Large intestine (tissue), 3 donors: ENCODE measurements around the gene RBPJ. TPM values are rescaled to one million over a fixed set of nuclear protein-coding genes. Genes with fewer than 3 reads are reported as not detected.
"Not testable (repeated sequence)": the region's sequence is repeated elsewhere in the genome, so short reads cannot be mapped to it uniquely, and the experiment has no call there.

Experiments
- DNase-seq, 2 donors: peaks; one replicate each; pipeline versions ENCODE4 v3.0.0 to v3.0.0-alpha.2; 2013
- H3K27ac ChIP-seq: one replicate; pipeline ENCODE4 v1.5.1; 2013; ENCODE audit warnings: low read length
- H3K27me3 ChIP-seq: 2 replicates; pipeline ENCODE4 v1.6.1; 2013; ENCODE audit warnings: low read length; ENCODE audit not compliant: control insufficient read depth, insufficient read depth
- H3K36me3 ChIP-seq: 2 replicates; pipeline ENCODE4 v1.6.1; 2013; ENCODE audit warnings: low read length; ENCODE audit not compliant: control insufficient read depth, insufficient read depth
- H3K4me1 ChIP-seq: one replicate; pipeline ENCODE4 v1.6.1; 2013; ENCODE audit warnings: low read length; ENCODE audit not compliant: control insufficient read depth, insufficient read depth
- H3K4me3 ChIP-seq: one replicate; pipeline ENCODE4 v1.5.1; 2013; ENCODE audit warnings: low read length
- H3K9me3 ChIP-seq: one replicate; pipeline ENCODE4 v1.6.1; 2013; ENCODE audit warnings: mild to moderate bottlenecking, low read depth, low read length, moderate library complexity; ENCODE audit not compliant: control insufficient read depth
- WGBS: methylation state at CpG from one replicate; pipeline ENCODE4 v1.1.5; 2013; ENCODE audit warnings: low lambda C conversion rate; ENCODE audit not compliant: insufficient coverage; 5-methylcytosine and 5-hydroxymethylcytosine counted together
- polyA plus RNA-seq: library from polyadenylated mRNA; unstranded; fragments of 120-200 nt; gene quantifications from one replicate; pipeline ENCODE4 v1.2.1, GENCODE V29; 2013

RBPJ gene
- polyA plus RNA-seq, 1 donor: 64.3 TPM

DNA sequence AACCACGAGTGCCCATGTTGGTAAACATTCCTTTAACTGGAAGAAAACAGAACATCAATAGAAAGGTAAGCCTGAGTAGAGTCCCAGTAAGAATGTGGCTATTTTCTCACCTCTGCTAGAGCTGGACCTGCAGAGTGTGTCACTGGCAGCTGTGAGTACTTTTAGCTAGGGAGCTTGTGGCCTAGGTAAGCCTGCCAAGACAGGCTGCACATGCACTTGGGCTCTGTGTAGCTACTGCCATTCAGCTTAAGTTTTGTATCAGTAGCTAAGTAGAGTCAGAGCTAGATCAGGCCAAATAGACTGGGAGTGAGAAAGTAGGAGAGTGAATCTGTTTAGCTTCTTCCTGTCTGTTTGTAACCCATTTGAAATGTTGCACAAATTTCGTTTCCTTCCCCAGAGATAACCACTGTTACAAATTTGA is 35.3 kb downstream of the RBPJ start:
- no peak overlapping the region for H3K4me3 ChIP-seq
- no peak overlapping the region for H3K27ac ChIP-seq
- DNase-seq: no peak
- no peaks in the 10 kb centered on the region for H3K36me3 ChIP-seq
- WGBS: 100% methylated on average over 1 of the region's 2 CpGs
- no peaks in the 10 kb centered on the region for H3K9me3 ChIP-seq
- H3K27me3 ChIP-seq: no peaks in the 10 kb centered on the region
- no peaks in the 10 kb centered on the region for H3K4me1 ChIP-seq

DNA sequence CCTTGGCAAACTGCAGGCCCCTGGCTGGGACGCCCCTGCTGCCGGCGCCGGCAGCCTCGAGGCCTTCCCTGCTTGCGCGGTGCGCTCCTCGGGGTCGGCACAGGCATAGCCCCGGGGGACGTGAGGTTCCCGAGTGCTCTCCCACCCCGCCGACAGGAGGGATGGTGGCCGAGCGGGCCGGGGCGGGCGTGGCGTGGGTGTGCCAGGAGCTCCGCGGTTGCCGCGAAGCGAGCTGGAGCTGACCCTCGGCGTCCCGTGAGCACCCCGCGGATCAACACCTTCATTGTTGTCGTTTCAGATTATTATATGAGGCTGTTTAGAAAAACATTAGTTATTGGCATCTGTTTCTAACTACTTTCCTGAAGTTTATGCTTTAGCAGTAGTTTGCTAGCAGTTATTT is 38.7 kb downstream of the RBPJ start:
- no CpG with 5 or more reads among the region's 32 CpGs for WGBS

DNA sequence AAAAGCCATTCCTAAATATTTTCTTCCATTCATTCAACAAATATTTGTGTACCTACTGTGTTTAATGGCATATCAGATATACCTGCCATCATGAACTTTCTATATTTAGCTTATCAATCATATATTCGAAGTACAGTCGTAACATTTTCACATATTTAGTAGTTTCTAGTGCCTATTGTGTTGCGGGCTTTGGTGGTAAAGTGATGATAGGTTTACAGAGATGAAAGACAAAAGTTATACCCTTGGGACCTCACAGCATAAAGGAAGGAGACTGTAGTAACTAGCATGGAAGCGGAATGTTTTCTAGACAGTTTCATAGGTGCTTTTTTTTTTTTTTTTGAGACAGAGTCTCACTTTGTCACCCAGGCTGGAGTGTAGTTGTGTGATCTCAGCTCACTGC is 39.5 kb downstream of the RBPJ start:
- Histone ChIP-seq H3K4me3 (no peak overlapping the region), H3K9me3 (no peaks in the 10 kb centered on the region), H3K27me3 (no peaks in the 10 kb centered on the region), H3K36me3 (no peaks in the 10 kb centered on the region), H3K4me1 (no peaks in the 10 kb centered on the region), H3K27ac (no peak overlapping the region)
- no CpG with 5 or more reads among the region's 4 CpGs for WGBS
- no peak for DNase-seq

More for the DNA sequence above, 38.7 kb downstream of the RBPJ start:
- not testable (repeated sequence) for H3K36me3 ChIP-seq, H3K4me1 ChIP-seq, DNase-seq, H3K4me3 ChIP-seq, H3K27ac ChIP-seq, H3K9me3 ChIP-seq, H3K27me3 ChIP-seq

DNA sequence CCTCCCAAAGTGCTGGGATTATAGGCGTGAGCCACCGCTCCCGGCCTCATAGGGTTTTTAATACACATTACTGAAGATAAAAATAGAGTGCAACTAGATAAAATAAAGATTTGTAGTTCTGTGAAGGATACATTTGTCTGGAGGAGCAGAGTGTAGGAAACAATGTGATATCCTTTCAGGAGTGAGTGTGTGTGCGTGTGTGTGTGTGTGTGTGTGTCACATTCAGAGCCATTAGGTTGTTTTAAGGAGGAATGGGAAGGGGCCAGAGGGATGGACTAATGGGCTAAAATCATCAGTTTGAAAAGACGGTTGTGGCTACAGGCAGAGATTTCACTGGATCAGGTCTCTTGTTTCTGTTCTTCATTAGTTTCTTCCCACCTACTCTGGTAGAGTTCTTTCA is 40.0 kb downstream of the RBPJ start:
- Histone ChIP-seq H3K27ac (no peak overlapping the region), H3K4me1 (no peaks in the 10 kb centered on the region), H3K4me3 (no peak overlapping the region), H3K27me3 (no peaks in the 10 kb centered on the region), H3K9me3 (no peaks in the 10 kb centered on the region), H3K36me3 (no peaks in the 10 kb centered on the region)
- DNase-seq: no peak
- 86% methylated on average over 1 of the region's 5 CpGs for WGBS

DNA sequence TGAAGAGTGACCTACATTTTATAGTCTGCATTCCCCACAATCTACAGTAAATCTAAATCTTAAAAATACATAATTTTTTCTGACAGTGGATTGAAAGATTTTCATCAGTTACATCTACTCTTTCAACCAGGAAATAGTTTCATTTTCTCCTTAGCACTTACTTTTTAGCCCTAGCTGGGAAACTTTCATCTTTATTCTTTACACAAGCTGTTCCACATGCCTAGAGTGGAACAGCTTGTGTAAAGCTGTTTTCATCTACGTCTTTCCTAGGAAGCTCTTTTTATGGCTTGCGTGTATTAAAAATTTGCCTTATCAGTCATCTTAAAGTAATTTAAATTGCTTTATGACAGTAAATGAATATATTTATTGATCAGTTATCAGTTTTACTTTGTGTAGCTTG is 40.5 kb downstream of the RBPJ start:
- no CpG with 5 or more reads among the region's 2 CpGs for WGBS
- H3K4me1 ChIP-seq: no peaks in the 10 kb centered on the region
- H3K9me3 ChIP-seq: no peaks in the 10 kb centered on the region
- no peak overlapping the region for H3K27ac ChIP-seq
- no peak overlapping the region for H3K4me3 ChIP-seq
- H3K27me3 ChIP-seq: no peaks in the 10 kb centered on the region
- H3K36me3 ChIP-seq: no peaks in the 10 kb centered on the region
- DNase-seq: no peak

DNA sequence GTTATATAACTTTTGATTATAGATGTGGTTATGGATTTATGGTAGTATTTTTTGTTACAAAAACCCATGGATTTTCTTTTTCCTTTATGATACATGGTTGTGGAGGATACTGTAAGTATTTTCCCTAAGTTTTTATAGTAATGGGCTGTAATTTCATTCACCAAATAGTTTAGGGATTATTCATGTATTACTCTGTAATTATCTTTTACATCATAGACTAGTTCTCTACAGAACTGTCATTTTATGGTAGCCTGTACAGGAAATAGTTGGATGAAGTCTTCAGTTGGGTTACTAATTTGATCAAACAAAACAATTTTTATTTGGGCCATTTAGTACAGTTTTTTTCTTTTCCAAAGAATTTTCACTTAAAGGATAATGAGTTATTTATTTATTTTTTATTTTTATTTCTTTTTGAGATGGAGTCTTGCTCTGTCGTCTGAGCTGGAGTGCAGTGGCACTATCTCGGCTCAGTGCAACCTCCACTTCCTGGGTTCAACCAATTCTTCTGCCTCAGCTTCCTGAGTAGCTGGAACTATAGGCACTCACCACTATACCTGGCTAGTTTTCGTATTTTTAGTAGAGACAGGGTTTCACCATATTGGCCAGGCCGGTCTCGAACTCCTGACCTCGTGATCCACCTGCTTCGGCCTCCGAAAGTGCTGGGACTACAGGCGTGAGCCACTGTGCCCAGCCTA is 42.1 kb downstream of the RBPJ start:
- WGBS: no CpG with 5 or more reads among the region's 9 CpGs
- no peak overlapping the region for H3K4me3 ChIP-seq
- H3K9me3 ChIP-seq: no peaks in the 10 kb centered on the region
- H3K27ac ChIP-seq: no peak overlapping the region
- no peaks in the 10 kb centered on the region for H3K4me1 ChIP-seq
- no peak for DNase-seq
- H3K36me3 ChIP-seq: peaks cover 2% of the 10 kb centered on the region
- no peaks in the 10 kb centered on the region for H3K27me3 ChIP-seq

DNA sequence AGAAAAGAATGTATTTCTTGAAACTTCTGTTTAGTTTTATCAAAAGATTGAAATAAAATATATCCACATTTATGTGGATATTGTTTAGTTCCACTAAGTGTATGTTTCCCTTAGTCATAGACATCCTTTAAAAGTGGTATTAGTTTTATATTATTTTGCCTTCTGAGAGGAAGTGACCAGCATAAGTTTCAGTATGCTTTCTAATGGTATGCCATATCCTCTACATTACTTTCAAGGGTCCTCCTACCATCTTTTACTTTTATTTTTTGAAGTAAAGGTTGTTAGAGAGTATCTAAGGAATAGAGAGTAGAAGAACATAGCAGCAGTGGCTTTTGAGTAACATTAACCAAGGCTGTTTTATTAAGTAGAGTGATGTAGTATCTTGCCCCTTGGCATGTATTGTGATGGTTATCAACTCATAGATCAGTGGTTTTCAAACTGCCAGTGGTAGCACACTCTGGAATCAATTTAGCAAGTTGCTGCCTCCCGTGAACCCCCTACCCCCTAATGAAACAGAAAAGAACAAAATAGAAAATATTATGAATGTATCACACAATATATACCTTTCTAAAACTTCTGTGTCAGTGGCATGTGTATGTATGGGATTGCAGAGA is 44.8 kb downstream of the RBPJ start:
- H3K9me3 ChIP-seq: no peaks in the 10 kb centered on the region
- DNase-seq: no peak
- H3K4me1 ChIP-seq: no peaks in the 10 kb centered on the region
- peaks cover 2% of the 10 kb centered on the region for H3K36me3 ChIP-seq
- no peaks in the 10 kb centered on the region for H3K27me3 ChIP-seq
- no peak overlapping the region for H3K4me3 ChIP-seq
- WGBS: no CpG with 5 or more reads among the region's 1 CpG
- no peak overlapping the region for H3K27ac ChIP-seq

DNA sequence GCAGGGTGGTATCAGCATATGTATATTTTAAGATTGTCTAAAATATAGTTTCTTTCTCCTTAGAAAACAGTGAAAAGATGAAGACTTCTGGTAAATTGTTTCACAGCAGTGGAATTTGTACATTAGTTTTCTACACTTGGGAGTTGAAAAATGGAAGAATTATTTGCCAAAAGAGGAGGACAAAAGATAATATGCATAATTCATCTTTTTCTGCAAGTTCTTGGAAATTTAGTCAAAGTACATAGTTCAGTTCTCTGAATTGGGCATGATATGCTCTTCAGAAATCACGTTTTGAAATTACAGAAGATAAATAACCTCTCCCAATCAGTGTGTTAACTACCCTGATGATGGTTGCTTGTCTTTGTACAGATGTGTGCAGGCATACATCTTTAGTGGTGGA is 47.0 kb downstream of the RBPJ start:
- H3K9me3 ChIP-seq: no peaks in the 10 kb centered on the region
- H3K36me3 ChIP-seq: peaks cover 2% of the 10 kb centered on the region
- H3K4me1 ChIP-seq: no peaks in the 10 kb centered on the region
- no peak overlapping the region for H3K27ac ChIP-seq
- H3K4me3 ChIP-seq: no peak overlapping the region
- WGBS: no CpG with 5 or more reads among the region's 1 CpG
- no peaks in the 10 kb centered on the region for H3K27me3 ChIP-seq
- no peak for DNase-seq

DNA sequence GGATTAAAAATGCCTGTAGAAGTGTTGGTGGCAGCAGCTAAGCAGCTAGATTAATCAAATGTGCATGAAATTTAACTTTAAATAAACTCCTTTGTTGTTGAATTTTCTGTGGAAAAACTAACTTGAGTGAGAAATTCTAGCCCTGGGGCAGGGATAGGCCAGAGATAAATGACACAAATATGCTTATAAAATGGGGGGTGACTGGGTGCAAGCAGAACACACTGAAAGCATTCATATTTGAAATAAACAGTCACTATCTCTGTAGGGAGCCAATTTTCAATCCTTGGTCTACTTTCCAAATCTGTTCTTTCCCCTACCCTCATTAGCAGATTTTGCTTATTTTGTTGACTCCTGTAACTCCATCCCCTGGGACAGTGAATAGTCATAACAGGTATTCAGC is 47.9 kb downstream of the RBPJ start:
- Histone ChIP-seq H3K36me3 (peaks cover 2% of the 10 kb centered on the region), H3K27ac (no peak overlapping the region), H3K9me3 (no peaks in the 10 kb centered on the region), H3K4me1 (no peaks in the 10 kb centered on the region), H3K27me3 (no peaks in the 10 kb centered on the region), H3K4me3 (no peak overlapping the region)
- no peak for DNase-seq

DNA sequence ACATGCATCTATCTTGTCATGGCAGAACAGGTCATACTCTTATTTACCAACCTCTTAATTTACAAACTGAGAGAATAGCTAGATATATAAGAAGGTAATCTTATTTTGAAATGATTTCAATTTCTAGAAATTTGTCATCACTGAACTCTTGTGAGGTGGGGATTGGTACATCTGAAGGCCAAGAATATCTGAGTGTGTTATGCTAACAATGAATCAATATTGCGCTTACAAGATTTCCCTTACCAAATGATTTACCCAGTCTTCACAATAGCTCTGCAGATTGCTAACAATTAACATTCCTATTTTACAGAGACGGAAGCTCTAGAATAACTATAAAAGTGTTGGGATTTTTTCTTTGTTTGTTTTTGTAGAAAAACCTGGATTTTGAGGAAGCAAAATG is 48.3 kb downstream of the RBPJ start:
- H3K9me3 ChIP-seq: no peaks in the 10 kb centered on the region
- no peak overlapping the region for H3K27ac ChIP-seq
- no peak overlapping the region for H3K4me3 ChIP-seq
- no peaks in the 10 kb centered on the region for H3K4me1 ChIP-seq
- H3K36me3 ChIP-seq: peaks cover 2% of the 10 kb centered on the region
- WGBS: no CpG with 5 or more reads among the region's 2 CpGs
- DNase-seq: no peak
- no peaks in the 10 kb centered on the region for H3K27me3 ChIP-seq

DNA sequence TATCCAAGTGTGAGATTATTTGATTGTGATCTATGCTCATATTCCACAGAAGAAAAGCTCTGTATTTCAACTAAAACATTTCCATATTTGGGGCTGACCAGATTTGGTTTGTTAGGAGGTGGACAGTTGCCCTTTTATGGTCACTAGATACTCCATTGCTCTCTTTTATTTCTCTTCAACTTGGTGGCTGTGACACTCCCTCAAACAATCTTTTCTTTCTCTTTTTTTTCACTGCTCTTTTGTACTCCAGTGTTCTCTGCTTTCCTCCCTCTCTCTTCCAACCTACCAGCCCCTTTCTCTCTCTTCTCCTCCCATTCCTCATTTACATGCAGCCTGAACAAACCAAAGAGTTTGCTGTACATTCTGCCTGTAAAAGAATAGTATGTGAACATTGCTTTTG is 48.8 kb downstream of the RBPJ start:
- Histone ChIP-seq H3K36me3 (peaks cover 2% of the 10 kb centered on the region), H3K27me3 (no peaks in the 10 kb centered on the region), H3K4me1 (no peaks in the 10 kb centered on the region), H3K4me3 (no peak overlapping the region), H3K27ac (no peak overlapping the region), H3K9me3 (no peaks in the 10 kb centered on the region)
- no peak for DNase-seq
